MG63 (cell line): ENCODE results near the gene PLCXD1. TPM values are rescaled to one million over a fixed set of nuclear protein-coding genes. Genes with fewer than 3 reads are reported as not detected.
"Not testable (repeated sequence)": the region's sequence is repeated elsewhere in the genome, so short reads cannot be mapped to it uniquely, and the experiment has no call there.

ENCODE experiments used
- DNase-seq: peaks from one replicate; pipeline ENCODE4 v3.0.0-alpha.2; 2020
- H3K27me3 ChIP-seq: fragments of 250-450 bp; sonication (Bioruptor Pico); 2 replicates; pipeline ENCODE4 v1.5.1; 2020; ENCODE audit warnings: mild to moderate bottlenecking, moderate library complexity
- H3K36me3 ChIP-seq: fragments of 250-450 bp; sonication (Bioruptor Pico); 2 replicates; pipeline ENCODE4 v1.5.1; 2020; ENCODE audit warnings: mild to moderate bottlenecking, moderate library complexity
- H3K4me3 ChIP-seq: fragments of 250-450 bp; sonication (Bioruptor Pico); 2 replicates; pipeline ENCODE4 v1.5.1; 2020; ENCODE audit warnings: mild to moderate bottlenecking, moderate library complexity
- H3K9me3 ChIP-seq: fragments of 250-450 bp; sonication (Bioruptor Pico); 2 replicates; pipeline ENCODE4 v1.5.1; 2020; ENCODE audit warnings: mild to moderate bottlenecking, moderate library complexity
- total RNA-seq: library from RNA; depleted of rRNA; stranded (reverse); fragments of >200 nt; shearing (Covaris generic); gene quantifications from 2 replicates; pipeline ENCODE4 v1.2.3, GENCODE V29; 2014; ENCODE audit warnings: low replicate concordance

PLCXD1 gene
- total RNA-seq, 1 experiment from 2014 or later, result 8.4 TPM

GRCh38 chrX:319579-320125, 38.5 kb downstream of the PLCXD1 start:
- Histone ChIP-seq H3K4me3 (peak overlapping the region; percentile 92), H3K9me3 (no peaks in the 10 kb centered on the region), H3K36me3 (peaks cover 8% of the 10 kb centered on the region), H3K27me3 (peaks cover 15% of the 10 kb centered on the region)
- no peak for DNase-seq

- Histone ChIP-seq H3K36me3 (peaks cover 8% of the 10 kb centered on the region), H3K27me3 (peaks cover 15% of the 10 kb centered on the region), H3K9me3 (no peaks in the 10 kb centered on the region), H3K4me3 (peak overlapping the region; percentile 92)
- DNase-seq, result no peak
Measured at GRCh38 chrX:320126-320783, 39.1 kb downstream of the PLCXD1 start.

- no peaks in the 10 kb centered on the region for H3K9me3 ChIP-seq
- no peaks in the 10 kb centered on the region for H3K36me3 ChIP-seq
- DNase-seq, result peak; percentile 26
- H3K27me3 ChIP-seq, result peaks cover 15% of the 10 kb centered on the region
- H3K4me3 ChIP-seq, result no peak overlapping the region
Measured at GRCh38 chrX:323721-324628, 42.8 kb downstream of the PLCXD1 start.

- H3K27me3 ChIP-seq, result peaks cover 15% of the 10 kb centered on the region
- H3K36me3 ChIP-seq, H3K4me3 ChIP-seq, H3K9me3 ChIP-seq: not testable (repeated sequence)
- peak; percentile 27 for DNase-seq
Measured at GRCh38 chrX:324664-325063, 43.5 kb downstream of the PLCXD1 start.

- Histone ChIP-seq H3K4me3 (no peak overlapping the region), H3K9me3 (no peaks in the 10 kb centered on the region), H3K36me3 (no peaks in the 10 kb centered on the region), H3K27me3 (0 out of 2 replicates have a peak, but pooled peaks cover 3% of the 10 kb centered on the region)
- DNase-seq, result no peak
Measured at GRCh38 chrX:327660-328126, 46.5 kb downstream of the PLCXD1 start.

GRCh38 chrX:329291-329910, 48.2 kb downstream of the PLCXD1 start:
- H3K9me3 ChIP-seq, result no peaks in the 10 kb centered on the region

GRCh38 chrX:330141-330725, 49.1 kb downstream of the PLCXD1 start:
- not testable (repeated sequence) for H3K9me3 ChIP-seq, H3K27me3 ChIP-seq, H3K36me3 ChIP-seq, DNase-seq, H3K4me3 ChIP-seq

More at GRCh38 chrX:329291-329910, 48.2 kb downstream of the PLCXD1 start:
- Histone ChIP-seq H3K4me3 (no peak overlapping the region), H3K27me3 (no peaks in the 10 kb centered on the region), H3K36me3 (no peaks in the 10 kb centered on the region)
- no peak for DNase-seq

GRCh38 chrX:330726-331150, 49.6 kb downstream of the PLCXD1 start:
- Histone ChIP-seq H3K9me3 (no peaks in the 10 kb centered on the region), H3K36me3 (no peaks in the 10 kb centered on the region), H3K27me3 (no peaks in the 10 kb centered on the region), H3K4me3 (no peak overlapping the region)
- DNase-seq, result no peak

GRCh38 chrX:331151-331824, 50.1 kb downstream of the PLCXD1 start:
- Histone ChIP-seq H3K9me3 (no peaks in the 10 kb centered on the region), H3K36me3 (no peaks in the 10 kb centered on the region), H3K27me3 (no peaks in the 10 kb centered on the region), H3K4me3 (no peak overlapping the region)
- peak; percentile 25 for DNase-seq

- Histone ChIP-seq H3K36me3 (no peaks in the 10 kb centered on the region), H3K4me3 (no peak overlapping the region), H3K9me3 (no peaks in the 10 kb centered on the region), H3K27me3 (no peaks in the 10 kb centered on the region)
- DNase-seq, result no peak
Measured at GRCh38 chrX:331825-332495, 50.8 kb downstream of the PLCXD1 start.

GRCh38 chrX:332496-332860, 51.3 kb downstream of the PLCXD1 start:
- Histone ChIP-seq H3K27me3 (no peaks in the 10 kb centered on the region), H3K36me3 (no peaks in the 10 kb centered on the region), H3K9me3 (no peaks in the 10 kb centered on the region), H3K4me3 (no peak overlapping the region)
- DNase-seq, result no peak

- Histone ChIP-seq H3K9me3 (no peaks in the 10 kb centered on the region), H3K36me3 (no peaks in the 10 kb centered on the region), H3K27me3 (no peaks in the 10 kb centered on the region), H3K4me3 (no peak overlapping the region)
- no peak for DNase-seq
Measured at GRCh38 chrX:332916-333610, 51.9 kb downstream of the PLCXD1 start.

- no peaks in the 10 kb centered on the region for H3K27me3 ChIP-seq
- H3K9me3 ChIP-seq, result no peaks in the 10 kb centered on the region
- no peaks in the 10 kb centered on the region for H3K36me3 ChIP-seq
- H3K4me3 ChIP-seq, result no peak overlapping the region
- DNase-seq, result no peak
Measured at GRCh38 chrX:333611-334311, 52.6 kb downstream of the PLCXD1 start.

- H3K4me3 ChIP-seq, result no peak overlapping the region
- H3K36me3 ChIP-seq, result no peaks in the 10 kb centered on the region
- no peak for DNase-seq
- no peaks in the 10 kb centered on the region for H3K27me3 ChIP-seq
- no peaks in the 10 kb centered on the region for H3K9me3 ChIP-seq
Measured at GRCh38 chrX:334331-334891, 53.2 kb downstream of the PLCXD1 start.
